HepG2 (cell line): ENCODE results near the gene NEU1. TPM values are rescaled to one million over a fixed set of nuclear protein-coding genes. Genes with fewer than 3 reads are reported as not detected.

Experiments
- MYNN ChIP-seq: sonication (generic); formaldehyde crosslinking; IDR thresholded peaks from 2 replicates; pipeline ENCODE4 v1.4.0; 2020; ENCODE audit warnings: mild to moderate bottlenecking, low read depth, missing genetic modification reagents
- PPARG ChIP-seq: conservative IDR thresholded peaks from 2 replicates; pipeline ENCODE4 v1.6.1; 2016; ENCODE audit warnings: missing biosample characterization, missing genetic modification reagents
- RFX1 ChIP-seq: fragments of 450-650 bp; IDR thresholded peaks from 2 replicates; pipeline ENCODE4 v1.6.1; 2017
- SCMH1 ChIP-seq: sonication (generic); formaldehyde crosslinking; IDR thresholded peaks from 2 replicates; pipeline ENCODE4 v1.9.0; 2021; ENCODE audit warnings: missing genetic modification reagents, mild to moderate bottlenecking, borderline replicate concordance
- SIN3A ChIP-seq: IDR thresholded peaks from 2 replicates; pipeline ENCODE4 v1.6.1; 2011; ENCODE audit warnings: low read depth, mild to moderate bottlenecking, control low read depth, low read length, borderline replicate concordance
- TAF15 ChIP-seq: fragments of 200-400 bp; formaldehyde crosslinking; IDR thresholded peaks from one replicate; pipeline ENCODE4 v1.6.1; 2018; ENCODE audit warnings: mild to moderate bottlenecking, low read depth, low read length; ENCODE audit not compliant: poor library complexity, severe bottlenecking
- TOPORS ChIP-seq: sonication (generic); formaldehyde crosslinking; IDR thresholded peaks from 2 replicates; pipeline ENCODE4 v1.8.0; 2023; ENCODE audit warnings: mild to moderate bottlenecking, missing genetic modification reagents
- ZBTB21 ChIP-seq: sonication (generic); formaldehyde crosslinking; IDR thresholded peaks from 2 replicates; pipeline ENCODE4 v1.4.0; 2020; ENCODE audit warnings: missing genetic modification reagents
- ZBTB38 ChIP-seq: sonication (generic); formaldehyde crosslinking; IDR thresholded peaks from 2 replicates; pipeline ENCODE4 v1.5.1; 2020; ENCODE audit warnings: mild to moderate bottlenecking, missing genetic modification reagents
- ZNF780A ChIP-seq: sonication (generic); formaldehyde crosslinking; IDR thresholded peaks from 2 replicates; pipeline ENCODE4 v1.8.0; 2022; ENCODE audit warnings: mild to moderate bottlenecking, missing genetic modification reagents, moderate library complexity
- polyA plus RNA-seq, 8 experiments: library from polyadenylated mRNA; depleted of rRNA in 3 of 8; stranded (reverse) in 7 of 8; unstranded in 1 of 8; fragments of >200 nt; fragmentation: Illumina TruSeq in 4 of 8; extraction: Trizol in 4 of 8; gene quantifications; 2 replicates each; pipeline versions ENCODE4 v1.2.1 to v1.2.3, GENCODE V29; 2011 to 2016; ENCODE audit warnings: low read depth in 4 of 8, missing spikeins in 1 of 8, mixed read lengths in 1 of 8; ENCODE audit not compliant: insufficient read depth in 1 of 8
- total RNA-seq, 5 experiments: library from RNA; depleted of rRNA; stranded (reverse); fragments of >200 nt; fragmentation: Illumina TruSeq; extraction: Trizol; gene quantifications; 2 replicates each; pipeline ENCODE4 v1.2.3, GENCODE V29; 2016; ENCODE audit warnings: low read depth in 1 of 5
- TF ChIP-seq, protein P1 (sequence below), 2 experiments: sonication (generic) in 1 of 2; formaldehyde crosslinking in 1 of 2; IDR thresholded peaks; 2 replicates each; pipeline versions ENCODE4 v1.6.1 to v1.9.0; 2014 to 2022; ENCODE audit warnings: antibody characterized with exemption in 1 of 2, borderline replicate concordance in 1 of 2, inconsistent platforms in 1 of 2, low read depth in 1 of 2, missing genetic modification reagents in 1 of 2
- TF ChIP-seq, protein P2 (sequence below): sonication (generic); formaldehyde crosslinking; IDR thresholded peaks from 2 replicates; pipeline ENCODE4 v1.5.0; 2020; ENCODE audit warnings: missing genetic modification reagents
- TF ChIP-seq, protein P3 (sequence below): sonication (generic); formaldehyde crosslinking; IDR thresholded peaks from 2 replicates; pipeline ENCODE4 v1.5.0; 2020; ENCODE audit warnings: missing genetic modification reagents, mild to moderate bottlenecking, borderline replicate concordance
- TF ChIP-seq, protein P4 (sequence below): IDR thresholded peaks from 2 replicates; pipeline ENCODE4 v1.6.1; 2018; ENCODE audit warnings: missing genetic modification reagents
- TF ChIP-seq, protein P5 (sequence below): sonication (generic); formaldehyde crosslinking; IDR thresholded peaks from 2 replicates; pipeline ENCODE4 v1.4.0; 2020; ENCODE audit warnings: missing genetic modification reagents

NEU1 gene
- total and polyA plus RNA-seq, 2 of the 13 experiments (the other 11 are each of a cell fraction or from before 2014, with no cell fraction given): 215 to 297 TPM

DNA sequence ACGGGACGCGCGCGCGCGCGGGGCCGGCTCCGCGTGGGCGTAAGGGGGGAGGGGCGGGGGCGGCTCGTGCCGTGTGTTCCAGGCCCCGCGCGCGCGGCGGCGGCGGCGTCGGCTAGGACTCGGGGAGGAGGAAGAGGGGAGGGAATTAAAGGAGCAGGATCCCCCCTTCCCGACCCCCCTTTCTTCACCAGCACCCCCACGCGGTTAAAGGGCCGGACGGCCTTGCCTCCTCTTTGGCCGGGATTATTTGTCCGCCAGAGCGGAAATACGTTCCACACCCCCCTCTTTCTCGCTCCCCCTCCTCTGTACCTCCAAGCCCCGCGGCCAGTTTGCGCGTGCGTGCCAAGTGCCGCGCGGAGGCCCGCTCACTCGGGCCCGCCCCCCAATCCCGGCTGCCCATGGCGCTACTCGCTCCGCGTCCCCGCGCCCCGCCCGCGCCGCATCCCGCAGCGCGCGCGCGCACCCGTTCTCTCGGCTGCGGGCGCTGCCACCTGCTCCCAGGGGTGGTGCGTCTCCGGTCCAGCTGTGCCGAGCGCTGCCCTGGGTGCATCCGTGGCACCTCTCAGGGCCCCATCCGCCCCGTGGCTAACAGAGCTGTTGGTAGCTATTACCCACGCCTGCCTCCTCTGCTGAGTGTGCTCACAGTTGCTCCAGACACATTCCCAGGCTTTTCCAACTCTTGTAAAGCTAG lies 39.5 kb upstream of the NEU1 start, which contains the start of gene ZBTB12 (continued):
- TF ChIP-seq, protein P1, sequence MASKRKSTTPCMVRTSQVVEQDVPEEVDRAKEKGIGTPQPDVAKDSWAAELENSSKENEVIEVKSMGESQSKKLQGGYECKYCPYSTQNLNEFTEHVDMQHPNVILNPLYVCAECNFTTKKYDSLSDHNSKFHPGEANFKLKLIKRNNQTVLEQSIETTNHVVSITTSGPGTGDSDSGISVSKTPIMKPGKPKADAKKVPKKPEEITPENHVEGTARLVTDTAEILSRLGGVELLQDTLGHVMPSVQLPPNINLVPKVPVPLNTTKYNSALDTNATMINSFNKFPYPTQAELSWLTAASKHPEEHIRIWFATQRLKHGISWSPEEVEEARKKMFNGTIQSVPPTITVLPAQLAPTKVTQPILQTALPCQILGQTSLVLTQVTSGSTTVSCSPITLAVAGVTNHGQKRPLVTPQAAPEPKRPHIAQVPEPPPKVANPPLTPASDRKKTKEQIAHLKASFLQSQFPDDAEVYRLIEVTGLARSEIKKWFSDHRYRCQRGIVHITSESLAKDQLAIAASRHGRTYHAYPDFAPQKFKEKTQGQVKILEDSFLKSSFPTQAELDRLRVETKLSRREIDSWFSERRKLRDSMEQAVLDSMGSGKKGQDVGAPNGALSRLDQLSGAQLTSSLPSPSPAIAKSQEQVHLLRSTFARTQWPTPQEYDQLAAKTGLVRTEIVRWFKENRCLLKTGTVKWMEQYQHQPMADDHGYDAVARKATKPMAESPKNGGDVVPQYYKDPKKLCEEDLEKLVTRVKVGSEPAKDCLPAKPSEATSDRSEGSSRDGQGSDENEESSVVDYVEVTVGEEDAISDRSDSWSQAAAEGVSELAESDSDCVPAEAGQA (IDR thresholded peaks at IDR 0.05; ENCODE audit: low read depth): no peak
- TF ChIP-seq, protein P1 (CRISPR knock-in tag; IDR thresholded peaks at IDR 0.05; ENCODE audit: borderline replicate concordance): no peak
- TF ChIP-seq SIN3A (0 out of 2 replicates have a peak, but pooled peaks have one; percentile 59), TAF15 (peak; percentile 70), ZBTB38 (CRISPR knock-in tag) (peak; percentile 84), ZBTB21 (CRISPR knock-in tag) (no peak), ZNF780A (CRISPR knock-in tag) (no peak), RFX1 (no peak), MYNN (no peak), PPARG (CRISPR knock-in tag) (no peak), TOPORS (CRISPR knock-in tag) (no peak), SCMH1 (CRISPR knock-in tag) (no peak)
- TF ChIP-seq, protein P2, sequence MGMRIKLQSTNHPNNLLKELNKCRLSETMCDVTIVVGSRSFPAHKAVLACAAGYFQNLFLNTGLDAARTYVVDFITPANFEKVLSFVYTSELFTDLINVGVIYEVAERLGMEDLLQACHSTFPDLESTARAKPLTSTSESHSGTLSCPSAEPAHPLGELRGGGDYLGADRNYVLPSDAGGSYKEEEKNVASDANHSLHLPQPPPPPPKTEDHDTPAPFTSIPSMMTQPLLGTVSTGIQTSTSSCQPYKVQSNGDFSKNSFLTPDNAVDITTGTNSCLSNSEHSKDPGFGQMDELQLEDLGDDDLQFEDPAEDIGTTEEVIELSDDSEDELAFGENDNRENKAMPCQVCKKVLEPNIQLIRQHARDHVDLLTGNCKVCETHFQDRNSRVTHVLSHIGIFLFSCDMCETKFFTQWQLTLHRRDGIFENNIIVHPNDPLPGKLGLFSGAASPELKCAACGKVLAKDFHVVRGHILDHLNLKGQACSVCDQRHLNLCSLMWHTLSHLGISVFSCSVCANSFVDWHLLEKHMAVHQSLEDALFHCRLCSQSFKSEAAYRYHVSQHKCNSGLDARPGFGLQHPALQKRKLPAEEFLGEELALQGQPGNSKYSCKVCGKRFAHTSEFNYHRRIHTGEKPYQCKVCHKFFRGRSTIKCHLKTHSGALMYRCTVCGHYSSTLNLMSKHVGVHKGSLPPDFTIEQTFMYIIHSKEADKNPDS: no peak
- TF ChIP-seq, protein P3, sequence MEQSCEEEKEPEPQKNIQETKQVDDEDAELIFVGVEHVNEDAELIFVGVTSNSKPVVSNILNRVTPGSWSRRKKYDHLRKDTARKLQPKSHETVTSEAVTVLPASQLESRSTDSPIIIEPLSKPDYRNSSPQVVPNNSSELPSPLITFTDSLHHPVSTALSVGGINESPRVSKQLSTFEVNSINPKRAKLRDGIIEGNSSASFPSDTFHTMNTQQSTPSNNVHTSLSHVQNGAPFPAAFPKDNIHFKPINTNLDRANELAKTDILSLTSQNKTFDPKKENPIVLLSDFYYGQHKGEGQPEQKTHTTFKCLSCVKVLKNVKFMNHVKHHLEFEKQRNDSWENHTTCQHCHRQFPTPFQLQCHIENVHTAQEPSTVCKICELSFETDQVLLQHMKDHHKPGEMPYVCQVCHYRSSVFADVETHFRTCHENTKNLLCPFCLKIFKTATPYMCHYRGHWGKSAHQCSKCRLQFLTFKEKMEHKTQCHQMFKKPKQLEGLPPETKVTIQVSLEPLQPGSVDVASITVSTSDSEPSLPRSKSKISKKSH (CRISPR knock-in tag): no peak
- TF ChIP-seq, protein P4, sequence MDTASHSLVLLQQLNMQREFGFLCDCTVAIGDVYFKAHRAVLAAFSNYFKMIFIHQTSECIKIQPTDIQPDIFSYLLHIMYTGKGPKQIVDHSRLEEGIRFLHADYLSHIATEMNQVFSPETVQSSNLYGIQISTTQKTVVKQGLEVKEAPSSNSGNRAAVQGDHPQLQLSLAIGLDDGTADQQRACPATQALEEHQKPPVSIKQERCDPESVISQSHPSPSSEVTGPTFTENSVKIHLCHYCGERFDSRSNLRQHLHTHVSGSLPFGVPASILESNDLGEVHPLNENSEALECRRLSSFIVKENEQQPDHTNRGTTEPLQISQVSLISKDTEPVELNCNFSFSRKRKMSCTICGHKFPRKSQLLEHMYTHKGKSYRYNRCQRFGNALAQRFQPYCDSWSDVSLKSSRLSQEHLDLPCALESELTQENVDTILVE: peak; percentile 15; the same call in 1 of the 2 replicates
- TF ChIP-seq, protein P5, sequence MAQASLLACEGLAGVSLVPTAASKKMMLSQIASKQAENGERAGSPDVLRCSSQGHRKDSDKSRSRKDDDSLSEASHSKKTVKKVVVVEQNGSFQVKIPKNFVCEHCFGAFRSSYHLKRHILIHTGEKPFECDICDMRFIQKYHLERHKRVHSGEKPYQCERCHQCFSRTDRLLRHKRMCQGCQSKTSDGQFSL (CRISPR knock-in tag): peak; percentile 99
